Esophagus squamous epithelium (tissue), 4 donors: ENCODE results near the gene PDIK1L.

Source experiments
- POLR2A ChIP-seq, 4 donors: fragments of 450-650 bp; IDR thresholded peaks; one replicate each; pipeline ENCODE4 v1.6.1; 2017; ENCODE audit warnings: antibody characterized with exemption in 4 of 4, mild to moderate bottlenecking in 4 of 4, moderate library complexity in 3 of 4
- TF ChIP-seq, protein P1 (sequence below), 6 experiments: fragments of 450-650 bp in 4 of 6; fragments of 200-600 bp in 2 of 6; sonication (generic) in 2 of 6; IDR thresholded peaks; one replicate each; pipeline ENCODE4 v1.5.1; 2016 to 2019; ENCODE audit warnings: antibody characterized with exemption in 6 of 6, mild to moderate bottlenecking in 4 of 6, moderate library complexity in 4 of 6

DNA sequence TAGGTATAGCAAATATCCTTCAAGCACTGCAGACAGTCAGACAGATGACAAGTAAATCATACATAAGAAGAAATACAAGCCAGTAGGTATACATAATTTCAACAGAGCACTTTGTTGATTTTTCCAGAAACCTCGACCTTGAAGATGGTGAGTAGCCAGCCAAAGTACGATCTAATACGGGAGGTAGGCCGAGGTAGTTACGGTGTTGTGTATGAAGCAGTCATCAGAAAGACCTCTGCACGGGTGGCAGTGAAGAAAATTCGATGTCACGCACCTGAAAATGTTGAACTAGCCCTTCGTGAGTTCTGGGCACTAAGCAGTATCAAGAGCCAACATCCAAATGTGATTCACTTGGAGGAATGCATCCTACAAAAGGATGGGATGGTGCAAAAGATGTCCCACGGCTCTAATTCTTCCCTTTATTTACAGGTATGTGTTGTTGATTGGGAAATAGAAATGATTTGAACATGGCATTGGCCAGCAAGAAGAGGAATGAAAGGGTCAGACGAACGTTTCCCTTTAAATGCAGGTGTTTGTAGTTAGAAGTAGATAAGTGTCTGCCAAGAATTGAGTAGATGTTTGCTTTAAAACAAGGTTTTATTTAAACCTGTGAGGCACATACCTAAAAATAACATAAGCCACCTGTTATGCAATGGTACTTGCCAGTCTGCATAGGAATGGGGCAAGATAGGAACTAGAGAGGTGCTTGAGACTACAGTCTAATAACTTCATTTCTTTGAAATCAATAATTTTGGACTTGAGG lies 2.7 kb downstream of the PDIK1L start:
- TF ChIP-seq, protein P1, sequence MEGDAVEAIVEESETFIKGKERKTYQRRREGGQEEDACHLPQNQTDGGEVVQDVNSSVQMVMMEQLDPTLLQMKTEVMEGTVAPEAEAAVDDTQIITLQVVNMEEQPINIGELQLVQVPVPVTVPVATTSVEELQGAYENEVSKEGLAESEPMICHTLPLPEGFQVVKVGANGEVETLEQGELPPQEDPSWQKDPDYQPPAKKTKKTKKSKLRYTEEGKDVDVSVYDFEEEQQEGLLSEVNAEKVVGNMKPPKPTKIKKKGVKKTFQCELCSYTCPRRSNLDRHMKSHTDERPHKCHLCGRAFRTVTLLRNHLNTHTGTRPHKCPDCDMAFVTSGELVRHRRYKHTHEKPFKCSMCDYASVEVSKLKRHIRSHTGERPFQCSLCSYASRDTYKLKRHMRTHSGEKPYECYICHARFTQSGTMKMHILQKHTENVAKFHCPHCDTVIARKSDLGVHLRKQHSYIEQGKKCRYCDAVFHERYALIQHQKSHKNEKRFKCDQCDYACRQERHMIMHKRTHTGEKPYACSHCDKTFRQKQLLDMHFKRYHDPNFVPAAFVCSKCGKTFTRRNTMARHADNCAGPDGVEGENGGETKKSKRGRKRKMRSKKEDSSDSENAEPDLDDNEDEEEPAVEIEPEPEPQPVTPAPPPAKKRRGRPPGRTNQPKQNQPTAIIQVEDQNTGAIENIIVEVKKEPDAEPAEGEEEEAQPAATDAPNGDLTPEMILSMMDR (IDR thresholded peaks at IDR 0.05), result no peak
- no peak for TF ChIP-seq POLR2A (IDR thresholded peaks at IDR 0.05)
